Measurements from ENCODE around the gene LVRN.
"Not testable (repeated sequence)": the region's sequence is repeated elsewhere in the genome, so short reads cannot be mapped to it uniquely, and the experiment has no call there.

The LVRN gene, protein sequence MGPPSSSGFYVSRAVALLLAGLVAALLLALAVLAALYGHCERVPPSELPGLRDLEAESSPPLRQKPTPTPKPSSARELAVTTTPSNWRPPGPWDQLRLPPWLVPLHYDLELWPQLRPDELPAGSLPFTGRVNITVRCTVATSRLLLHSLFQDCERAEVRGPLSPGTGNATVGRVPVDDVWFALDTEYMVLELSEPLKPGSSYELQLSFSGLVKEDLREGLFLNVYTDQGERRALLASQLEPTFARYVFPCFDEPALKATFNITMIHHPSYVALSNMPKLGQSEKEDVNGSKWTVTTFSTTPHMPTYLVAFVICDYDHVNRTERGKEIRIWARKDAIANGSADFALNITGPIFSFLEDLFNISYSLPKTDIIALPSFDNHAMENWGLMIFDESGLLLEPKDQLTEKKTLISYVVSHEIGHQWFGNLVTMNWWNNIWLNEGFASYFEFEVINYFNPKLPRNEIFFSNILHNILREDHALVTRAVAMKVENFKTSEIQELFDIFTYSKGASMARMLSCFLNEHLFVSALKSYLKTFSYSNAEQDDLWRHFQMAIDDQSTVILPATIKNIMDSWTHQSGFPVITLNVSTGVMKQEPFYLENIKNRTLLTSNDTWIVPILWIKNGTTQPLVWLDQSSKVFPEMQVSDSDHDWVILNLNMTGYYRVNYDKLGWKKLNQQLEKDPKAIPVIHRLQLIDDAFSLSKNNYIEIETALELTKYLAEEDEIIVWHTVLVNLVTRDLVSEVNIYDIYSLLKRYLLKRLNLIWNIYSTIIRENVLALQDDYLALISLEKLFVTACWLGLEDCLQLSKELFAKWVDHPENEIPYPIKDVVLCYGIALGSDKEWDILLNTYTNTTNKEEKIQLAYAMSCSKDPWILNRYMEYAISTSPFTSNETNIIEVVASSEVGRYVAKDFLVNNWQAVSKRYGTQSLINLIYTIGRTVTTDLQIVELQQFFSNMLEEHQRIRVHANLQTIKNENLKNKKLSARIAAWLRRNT

GRCh38 chr5:115962239-115962564 is at the start of gene LVRN:
TSS of gene LVRN (plus strand) at chr5:115962475. CDS start at chr5:115962618, 143 bp downstream.
- DNase-seq, result no peak

DNA sequence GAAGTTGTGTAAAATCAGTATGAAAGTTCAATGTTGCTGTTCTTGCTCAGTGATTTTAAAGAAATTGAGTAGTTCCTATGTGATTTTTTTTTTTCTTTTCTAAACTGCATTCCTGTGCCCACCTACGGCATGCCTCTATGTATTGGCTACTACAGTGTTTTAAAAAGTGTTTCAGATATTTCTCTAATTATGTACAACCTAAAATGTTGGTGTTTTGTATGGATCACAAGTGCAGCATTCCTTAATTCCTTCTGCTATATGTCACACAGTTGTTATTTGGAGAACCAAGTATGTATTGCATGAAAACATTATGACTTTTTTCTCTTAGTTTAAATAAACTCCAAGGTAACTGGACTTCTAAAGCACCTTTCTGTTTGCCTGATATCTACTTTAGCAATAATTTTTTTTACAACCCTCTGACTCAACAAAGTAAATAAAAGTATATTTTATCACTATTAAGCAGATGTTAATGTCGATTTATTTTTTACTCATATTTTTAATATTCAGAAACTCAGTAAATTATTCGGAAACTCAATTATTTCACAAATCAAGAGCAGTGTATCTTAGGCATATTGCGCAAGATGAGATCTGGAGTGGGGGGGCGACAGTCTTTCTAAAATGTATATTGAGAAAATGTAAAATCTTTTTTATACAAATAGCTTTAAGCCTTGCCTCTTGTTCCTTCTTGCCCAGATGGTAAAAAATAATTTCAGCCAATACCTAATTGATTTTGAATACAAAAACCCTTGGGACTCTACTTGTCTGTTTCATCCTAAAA is 48.5 kb upstream of the LVRN start:
- not testable (repeated sequence) for DNase-seq

DNA sequence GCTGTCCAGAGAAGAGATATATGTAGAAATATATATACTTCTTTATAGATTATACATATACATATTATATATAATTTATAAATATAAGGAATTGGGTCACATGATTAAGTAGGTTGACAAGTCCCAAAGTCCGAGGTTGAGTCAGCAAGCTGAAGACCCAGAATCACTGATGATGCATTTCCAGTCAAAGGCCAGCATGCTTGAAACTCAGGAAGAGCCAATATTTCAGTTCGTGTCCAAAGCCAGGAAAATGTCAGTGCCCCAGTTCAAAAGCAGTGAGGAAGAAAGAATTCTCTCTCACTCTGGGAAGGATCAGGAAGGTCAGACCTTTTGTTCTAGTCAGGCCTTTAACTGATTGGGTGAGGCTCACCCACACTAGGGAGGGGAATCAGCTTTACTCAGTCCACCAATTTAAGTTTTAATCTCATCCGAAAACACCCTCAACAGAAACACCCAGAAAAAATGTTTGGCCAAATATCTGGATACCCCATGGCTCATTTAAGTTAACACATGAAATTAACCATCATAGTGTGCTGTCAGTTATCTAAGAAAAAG is 42.0 kb upstream of the LVRN start:
- DNase-seq, result no peak

- DNase-seq, result not testable (repeated sequence)
Measured at GRCh38 chr5:115928578-115929407, 33.5 kb upstream of the LVRN start.

DNA sequence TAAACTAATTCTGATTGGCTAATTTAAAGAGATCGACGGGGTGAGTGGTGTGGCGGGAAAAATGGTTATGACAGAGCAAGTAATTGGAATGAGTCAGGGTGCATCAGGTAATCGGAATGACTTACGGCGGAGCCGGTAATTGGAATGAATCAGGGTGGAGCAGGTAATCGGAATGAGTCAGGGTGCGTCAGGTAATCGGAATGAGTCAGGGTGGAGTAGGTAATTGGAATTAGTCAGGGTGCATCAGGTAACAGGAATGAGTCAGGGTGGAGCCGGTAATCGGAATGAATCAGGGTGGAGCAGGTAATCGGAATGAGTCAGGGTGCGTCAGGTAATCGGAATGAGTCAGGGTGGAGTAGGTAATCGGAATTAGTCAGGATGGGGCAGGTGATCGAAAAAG is 32.1 kb upstream of the LVRN start:
- DNase-seq, result not testable (repeated sequence)

GRCh38 chr5:115930630-115931337 is 31.5 kb upstream of the LVRN start:
- no peak for DNase-seq

- no peak for DNase-seq
Measured at GRCh38 chr5:115932991-115933390, 29.3 kb upstream of the LVRN start.

- no peak for DNase-seq
Measured at GRCh38 chr5:115934388-115934974, 27.8 kb upstream of the LVRN start.

DNA sequence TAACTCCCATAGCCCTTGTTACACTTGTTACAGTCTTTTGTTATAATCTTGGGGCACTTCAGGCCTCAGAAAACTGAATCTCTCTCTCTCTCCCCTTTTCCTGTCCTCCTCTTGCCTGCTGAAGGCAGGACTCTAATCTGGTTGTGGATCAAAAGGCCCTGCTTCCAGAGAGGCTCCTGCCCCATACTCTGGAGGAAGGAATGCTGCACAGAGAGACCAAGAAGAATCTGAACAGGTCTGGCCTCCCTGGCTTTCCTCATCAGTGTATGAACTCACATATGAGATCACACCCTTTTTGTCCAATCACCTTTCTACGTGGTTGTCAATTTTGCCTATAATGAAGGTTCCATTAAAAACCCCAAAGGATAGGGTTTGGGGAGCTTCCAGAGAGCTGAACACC is 26.2 kb upstream of the LVRN start:
- DNase-seq, result no peak

GRCh38 chr5:115939059-115939458 is 23.2 kb upstream of the LVRN start:
- no peak for DNase-seq

DNA sequence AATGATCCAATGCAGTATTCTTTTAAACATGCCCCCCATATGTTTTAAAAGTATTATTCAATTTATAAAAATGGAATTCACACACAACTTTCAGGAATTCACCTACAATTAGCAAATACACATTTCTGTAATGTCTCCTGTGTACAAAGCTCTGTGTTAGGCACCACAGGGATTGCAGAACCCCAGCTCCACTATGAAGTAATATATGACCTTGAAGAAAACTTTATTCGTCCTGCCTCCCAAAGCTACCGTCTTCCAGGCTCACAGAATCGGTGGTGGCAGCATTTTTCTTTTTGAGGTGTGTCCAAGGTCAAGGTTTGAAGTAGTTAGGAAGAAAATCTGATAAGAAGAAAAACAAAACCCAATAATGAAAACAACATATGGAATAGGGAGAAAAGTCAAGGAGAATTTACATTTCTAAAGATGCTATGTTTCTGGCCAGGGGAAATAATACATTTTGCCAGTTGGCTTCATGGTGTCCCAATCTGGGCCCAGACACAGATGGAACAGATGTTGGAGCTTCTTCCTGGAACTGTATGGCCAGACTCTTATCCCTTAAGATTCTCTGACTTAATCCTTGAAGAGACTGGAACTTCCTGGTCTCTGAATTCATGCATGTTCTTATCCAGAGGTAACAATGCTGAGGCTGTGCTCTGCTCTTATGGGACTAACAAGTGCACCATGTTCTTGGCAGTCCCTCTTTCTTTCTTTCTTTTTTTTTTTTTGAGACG is 22.0 kb upstream of the LVRN start:
- DNase-seq, result no peak

DNA sequence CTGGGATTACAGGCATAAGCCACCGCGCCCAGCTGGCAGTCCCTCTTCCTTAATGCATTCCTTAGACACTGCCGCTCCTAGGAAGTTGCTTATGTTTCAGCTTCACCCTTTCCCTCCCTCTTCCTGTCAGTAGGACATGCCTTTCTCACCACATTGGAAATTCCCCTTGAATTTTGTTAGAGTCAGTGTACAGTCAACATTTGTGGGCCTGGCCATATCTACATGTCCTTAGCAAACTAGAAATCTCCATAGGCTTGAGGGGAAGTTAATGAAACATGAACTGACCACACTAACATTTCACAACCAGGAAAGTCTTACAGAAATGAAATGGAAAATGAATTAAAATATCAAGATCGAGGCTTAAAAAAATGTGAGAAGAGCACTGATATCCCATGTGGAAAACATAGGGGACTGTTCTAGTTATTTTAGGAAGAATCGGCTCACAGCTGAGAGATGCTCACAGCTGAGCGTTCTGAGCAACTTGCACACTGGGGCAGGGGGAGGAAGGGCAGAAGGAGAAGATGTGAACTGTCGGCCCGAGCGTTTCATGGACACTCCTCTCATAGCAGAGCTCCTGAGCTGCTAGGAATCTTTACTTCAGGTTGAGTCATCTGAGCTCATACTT is 21.1 kb upstream of the LVRN start:
- no peak for DNase-seq

DNA sequence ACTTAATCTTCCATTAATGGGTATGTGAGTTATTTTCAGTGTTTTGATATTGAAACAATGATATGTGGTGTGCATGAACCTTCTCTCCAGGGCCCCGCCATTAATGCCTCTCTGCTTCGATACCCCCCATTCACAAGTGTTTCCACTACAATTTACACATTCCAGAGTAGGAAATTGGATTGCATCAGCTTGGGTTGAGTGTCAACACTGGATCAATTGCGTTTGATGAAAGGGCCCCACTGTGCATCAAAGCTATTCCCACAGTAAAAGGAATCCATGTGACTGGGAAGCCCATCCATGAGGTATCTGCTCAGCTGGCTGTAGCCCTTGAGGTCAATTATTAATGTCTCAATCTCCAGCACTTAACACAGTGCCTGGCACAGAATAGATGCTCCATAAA is 17.8 kb upstream of the LVRN start:
- DNase-seq, result no peak

GRCh38 chr5:115946655-115947054 is 15.6 kb upstream of the LVRN start:
- no peak for DNase-seq

- no peak for DNase-seq
Measured at GRCh38 chr5:115947260-115947659, 15.0 kb upstream of the LVRN start.

DNA sequence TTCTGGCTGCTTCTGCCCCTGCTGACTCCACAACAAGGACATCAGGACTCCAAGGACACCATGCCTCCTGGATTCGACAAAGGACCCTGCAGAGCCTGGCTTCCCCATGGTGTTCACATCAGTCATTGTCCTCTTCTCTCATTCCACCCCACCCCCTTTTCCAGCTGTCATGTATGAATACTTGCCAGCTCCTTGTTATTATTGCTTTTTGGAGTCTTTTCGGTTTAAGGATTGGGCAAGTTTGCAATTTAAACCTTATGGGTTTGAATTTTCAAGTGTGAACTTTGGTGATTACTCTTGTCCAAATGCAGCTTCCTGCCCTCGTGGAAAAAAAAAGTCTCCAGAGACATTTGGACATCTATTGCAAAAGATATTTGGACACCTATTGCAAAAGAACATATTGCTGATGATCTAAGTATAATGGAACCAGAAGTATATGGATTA is 14.2 kb upstream of the LVRN start:
- DNase-seq, result no peak

DNA sequence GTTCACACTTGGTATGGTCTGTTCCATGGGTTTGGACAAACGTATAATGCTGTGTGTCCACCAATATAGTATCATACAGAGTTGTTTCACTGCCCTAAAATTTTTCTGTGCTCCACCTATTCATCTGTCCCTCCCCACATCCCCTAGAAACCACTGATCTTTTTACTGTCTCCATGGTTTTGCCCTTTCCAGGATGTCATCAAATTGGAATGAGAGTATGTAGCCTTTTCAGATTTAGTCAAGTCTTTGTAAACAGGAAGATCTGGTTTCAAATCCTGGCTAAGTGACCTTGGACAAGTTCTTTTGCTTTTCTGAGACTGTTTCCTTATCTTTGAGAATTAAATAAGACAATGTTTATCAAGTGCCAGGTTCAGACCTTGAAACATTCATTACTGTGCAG is 13.2 kb upstream of the LVRN start:
- no peak for DNase-seq

GRCh38 chr5:115952588-115952987 is 9.7 kb upstream of the LVRN start:
- no peak for DNase-seq

GRCh38 chr5:115954144-115954543 is 8.1 kb upstream of the LVRN start:
- no peak for DNase-seq

GRCh38 chr5:115956957-115957356 is 5.3 kb upstream of the LVRN start:
- DNase-seq, result no peak

All from stimulated activated CD4-positive, alpha-beta T cell treated with anti-CD3 and anti-CD28 coated beads, Interleukin-4, amount 100 ng/mL, for 4 hours (primary cell).